WERI-Rb-1 (cell line): ENCODE measurements around the gene CCDC183.
"Not testable (repeated sequence)": the region's sequence is repeated elsewhere in the genome, so short reads cannot be mapped to it uniquely, and the experiment has no call there.

ENCODE experiments used
- DNase-seq: peaks from one replicate; pipeline ENCODE4 v3.0.0-alpha.2; 2020
- H3K27ac ChIP-seq: fragments of 250-450 bp; sonication (Bioruptor Pico); 2 replicates; pipeline ENCODE4 v1.5.1; 2020; ENCODE audit warnings: mild to moderate bottlenecking, moderate library complexity
- H3K27me3 ChIP-seq: fragments of 250-450 bp; sonication (Bioruptor Pico); 2 replicates; pipeline ENCODE4 v1.5.1; 2021; ENCODE audit warnings: mild to moderate bottlenecking, low read depth, moderate library complexity; ENCODE audit not compliant: insufficient read depth, severe bottlenecking
- H3K36me3 ChIP-seq: fragments of 250-450 bp; sonication (Bioruptor Pico); 2 replicates; pipeline ENCODE4 v1.5.1; 2020; ENCODE audit warnings: mild to moderate bottlenecking, moderate library complexity
- H3K4me3 ChIP-seq: 2 replicates; pipeline ENCODE4 v1.5.1; 2011; ENCODE audit warnings: low read depth, mild to moderate bottlenecking, control low read depth, low read length
- H3K9me3 ChIP-seq: fragments of 250-450 bp; sonication (Bioruptor Pico); 2 replicates; pipeline ENCODE4 v1.5.1; 2021; ENCODE audit warnings: mild to moderate bottlenecking, moderate library complexity; ENCODE audit not compliant: severe bottlenecking
- CTCF ChIP-seq: IDR thresholded peaks from 2 replicates; pipeline ENCODE4 v1.5.1; 2011; ENCODE audit warnings: low read depth, mild to moderate bottlenecking, control low read depth, inconsistent platforms, low read length

CCDC183 gene

GRCh38 chr9:136762915-136763648 lies 33.1 kb upstream of the CCDC183 start:
- H3K27ac ChIP-seq, result no peak overlapping the region
- H3K27me3 ChIP-seq, result no peaks in the 10 kb centered on the region
- no peak overlapping the region for H3K4me3 ChIP-seq
- no peak for TF ChIP-seq CTCF
- no peaks in the 10 kb centered on the region for H3K9me3 ChIP-seq
- H3K36me3 ChIP-seq, result no peaks in the 10 kb centered on the region
- DNase-seq, result peak; percentile 70

DNA sequence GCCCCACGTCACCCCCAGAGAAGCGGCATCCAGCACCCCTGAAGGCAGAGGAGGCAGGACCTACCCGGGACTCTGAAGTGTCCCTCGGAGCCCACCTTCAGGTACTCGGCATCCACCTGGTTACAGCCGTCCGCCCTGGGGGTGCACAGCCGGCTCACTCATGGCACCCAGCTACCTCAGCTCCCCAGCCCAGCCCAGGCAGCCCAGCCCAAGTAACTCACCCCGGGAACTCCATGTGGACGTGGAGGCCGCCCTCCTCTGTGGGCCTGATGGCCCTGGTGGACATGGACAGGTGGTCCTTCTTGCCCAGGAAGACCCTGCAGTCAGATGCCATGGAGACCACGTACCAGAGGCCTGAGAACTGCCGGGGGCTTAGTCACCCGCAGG lies 32.5 kb upstream of the CCDC183 start:
- Histone ChIP-seq H3K27ac (no peak overlapping the region), H3K27me3 (no peaks in the 10 kb centered on the region), H3K4me3 (no peak overlapping the region), H3K9me3 (no peaks in the 10 kb centered on the region), H3K36me3 (no peaks in the 10 kb centered on the region)
- TF ChIP-seq CTCF, result no peak
- DNase-seq, result no peak

DNA sequence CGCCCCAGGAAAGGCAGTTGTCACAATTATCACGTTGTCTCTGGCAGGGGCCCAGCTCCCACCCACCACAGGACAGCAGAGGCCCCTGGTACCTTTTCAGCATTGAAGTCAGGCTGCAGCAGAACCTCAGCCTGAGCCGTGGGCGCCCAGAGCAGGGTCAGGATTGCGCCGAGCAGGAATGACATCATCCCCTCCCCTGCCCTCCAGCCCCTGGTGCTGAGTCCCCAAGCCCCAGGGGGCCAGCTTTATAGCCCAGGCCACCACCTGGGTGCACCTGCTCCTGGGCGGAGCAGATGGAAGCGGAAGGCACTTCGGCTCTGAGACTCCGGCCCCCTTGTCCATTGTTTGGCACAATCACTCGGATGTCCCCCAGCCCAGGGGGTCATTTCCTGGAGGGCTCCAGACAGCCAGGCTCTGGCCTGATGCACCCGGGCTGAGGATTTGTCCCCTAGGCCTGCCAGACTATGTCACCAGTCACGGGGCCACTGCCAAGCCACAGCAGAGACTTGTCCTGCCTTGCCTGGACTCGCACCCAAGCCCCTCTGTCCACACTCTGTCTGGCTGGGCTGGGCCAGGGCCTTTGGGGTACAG lies 31.7 kb upstream of the CCDC183 start, which contains the start of gene LCN15:
TSS of gene LCN15 (minus strand) at position 218 of the 591 bp plus-strand sequence. CDS start at position 188, 30 bp downstream.
- H3K27ac ChIP-seq, result 0 out of 2 replicates have a peak within 1 kb of the TSS, but pooled peaks have one; percentile 26
- no peaks in the 10 kb centered on the region for H3K27me3 ChIP-seq
- no peak within 1 kb of the TSS for H3K4me3 ChIP-seq
- H3K36me3 ChIP-seq, result no peaks in the 10 kb centered on the region
- no peak for DNase-seq
- no peaks in the 10 kb centered on the region for H3K9me3 ChIP-seq
- TF ChIP-seq CTCF, result no peak

GRCh38 chr9:136765041-136765440 lies 31.1 kb upstream of the CCDC183 start:
- no peak for TF ChIP-seq CTCF
- DNase-seq, result no peak
- Histone ChIP-seq H3K27me3 (no peaks in the 10 kb centered on the region), H3K9me3 (no peaks in the 10 kb centered on the region), H3K4me3 (no peak overlapping the region), H3K36me3 (no peaks in the 10 kb centered on the region), H3K27ac (no peak overlapping the region)

- DNase-seq, H3K27ac ChIP-seq, H3K27me3 ChIP-seq, H3K9me3 ChIP-seq, H3K36me3 ChIP-seq, H3K4me3 ChIP-seq: not testable (repeated sequence)
Observed at GRCh38 chr9:136765745-136766409, 30.3 kb upstream of the CCDC183 start.

DNA sequence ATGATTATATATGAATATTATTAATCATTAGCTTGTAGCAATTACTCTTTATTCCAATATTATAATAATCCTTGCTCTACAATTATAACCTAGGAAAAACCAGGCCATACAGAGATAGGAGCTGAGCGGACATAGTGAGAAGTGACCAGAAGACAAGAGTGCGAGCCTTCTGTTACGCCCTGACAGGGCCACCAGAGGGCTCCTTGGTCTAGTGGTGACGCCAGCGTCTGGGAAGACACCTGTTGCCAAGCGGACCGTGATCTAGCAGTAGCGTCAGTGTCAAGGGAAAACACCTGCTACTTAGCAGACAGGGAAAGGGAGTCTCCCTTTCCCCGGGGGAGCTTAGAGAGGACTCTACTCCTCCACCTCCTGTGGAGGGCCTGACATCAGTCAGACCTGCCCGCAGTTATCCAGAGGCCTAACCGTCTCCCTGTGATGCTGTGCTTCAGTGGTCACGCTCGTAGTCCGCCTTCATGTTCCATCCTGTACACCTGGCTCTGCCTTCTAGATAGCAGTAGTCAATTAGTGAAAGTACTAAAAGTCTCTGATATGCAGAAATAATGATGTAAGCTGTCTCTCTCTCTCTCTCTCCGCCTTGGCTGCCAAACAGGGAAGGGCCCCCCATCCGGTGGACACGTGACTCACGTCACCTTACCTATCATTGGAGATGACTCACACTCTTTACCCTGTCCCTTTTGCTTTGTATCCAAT lies 29.6 kb upstream of the CCDC183 start:
- peak; percentile 81 for DNase-seq
- not testable (repeated sequence) for H3K27me3 ChIP-seq, H3K9me3 ChIP-seq, H3K36me3 ChIP-seq, H3K27ac ChIP-seq, H3K4me3 ChIP-seq
